Upper lobe of left lung (tissue), 6 donors: ENCODE data around the gene MOB3B. TPM values are rescaled to one million over a fixed set of nuclear protein-coding genes. Genes with fewer than 3 reads are reported as not detected.

Experiments
- ATAC-seq, 2 donors: fragments of 200-7000 bp; cut with Tn5 transposase; one replicate each; pipeline ENCODE4 v1.9.1; 2022; ENCODE audit warnings: mild to moderate bottlenecking in 2 of 2, moderate library complexity in 2 of 2; ENCODE audit not compliant: low FRiP score in 2 of 2
- DNase-seq, 2 donors: peaks; one replicate each; pipeline ENCODE4 v3.0.0-alpha.2; 2019 to 2020
- H3K27ac ChIP-seq, 4 donors: fragments of 200-600 bp; sonication (generic); one replicate each; pipeline ENCODE4 v1.5.1; 2016 to 2019
- H3K27me3 ChIP-seq, 4 donors: fragments of 200-600 bp; sonication (generic); one replicate each; pipeline ENCODE4 v1.5.1; 2017 to 2019
- H3K36me3 ChIP-seq, 4 donors: fragments of 200-600 bp; sonication (generic); one replicate each; pipeline ENCODE4 v1.5.1; 2016 to 2019
- H3K4me1 ChIP-seq, 4 donors: fragments of 200-600 bp; sonication (generic); one replicate each; pipeline ENCODE4 v1.5.1; 2018 to 2019
- H3K4me3 ChIP-seq, 4 donors: fragments of 200-600 bp; sonication (generic); one replicate each; pipeline ENCODE4 v1.5.1; 2017 to 2019; ENCODE audit warnings: mild to moderate bottlenecking in 2 of 4, moderate library complexity in 1 of 4
- H3K9me3 ChIP-seq, 4 donors: fragments of 200-600 bp; sonication (generic); one replicate each; pipeline ENCODE4 v1.5.1; 2018 to 2019
- EP300 ChIP-seq, 4 donors: sonication (generic); formaldehyde crosslinking; IDR thresholded peaks; one replicate each; pipeline ENCODE4 v1.5.1; 2017; ENCODE audit warnings: antibody characterized with exemption in 4 of 4, control low read depth in 2 of 4
- POLR2A ChIP-seq, 4 donors: fragments of 450-650 bp; IDR thresholded peaks; one replicate each; pipeline ENCODE4 v1.5.1; 2016 to 2017; ENCODE audit warnings: antibody characterized with exemption in 4 of 4, mild to moderate bottlenecking in 2 of 4
- POLR2AphosphoS5 ChIP-seq, 2 donors: sonication (generic); formaldehyde crosslinking; IDR thresholded peaks; one replicate each; pipeline ENCODE4 v1.5.1; 2017; ENCODE audit warnings: antibody characterized with exemption in 2 of 2
- WGBS, 2 donors: methylation state at CpG; one replicate each; pipeline ENCODE4 v1.1.5; 2017 to 2018; 5-methylcytosine and 5-hydroxymethylcytosine counted together
- total RNA-seq, 6 donors: library from RNA; depleted of rRNA in 4 of 6; stranded (reverse); fragments of >200 nt in 4 of 6; gene quantifications; one replicate each; pipeline versions ENCODE4 v1.1.0 to v1.2.1, GENCODE V29; 2016 to 2021
- TF ChIP-seq, protein P1 (sequence below), 6 experiments: fragments of 450-650 bp in 4 of 6; fragments of 200-600 bp in 2 of 6; sonication (generic) in 2 of 6; IDR thresholded peaks; one replicate each; pipeline ENCODE4 v1.5.1; 2016 to 2019; ENCODE audit warnings: antibody characterized with exemption in 6 of 6
- donor health status: DM: no; HTN: no; CAD: no; lungs with moderate emphysema.
- donor health status: DM: no; HTN: yes; CAD: no; lungs with severe emphysema.

The MOB3B gene
- total RNA-seq, 6 donors from 2014 or later: 4.2 to 20.7 (median 8.3) TPM

DNA sequence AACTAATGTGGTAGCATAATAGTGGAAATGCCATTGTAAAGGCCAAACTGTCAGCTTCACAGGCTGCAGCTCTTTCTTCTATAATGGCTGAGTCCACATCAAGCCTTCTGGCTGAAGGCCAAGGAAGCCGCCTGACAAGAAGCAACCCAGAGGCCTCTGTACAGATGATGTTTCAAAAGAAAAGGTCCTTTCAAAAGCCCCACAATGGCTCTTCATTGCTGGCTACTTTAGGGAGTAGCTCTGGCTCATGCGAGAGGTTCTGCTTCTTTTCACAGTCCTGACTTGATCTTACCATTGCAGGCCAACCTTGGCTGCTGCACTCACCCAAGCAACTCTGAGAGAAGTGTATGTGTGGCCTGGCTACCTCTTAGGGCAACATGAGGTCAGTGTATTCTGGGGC lies 178.2 kb downstream of the MOB3B start:
- WGBS, 2 donors: 75 to 79% methylated on average over 2 of the region's 2 CpGs

DNA sequence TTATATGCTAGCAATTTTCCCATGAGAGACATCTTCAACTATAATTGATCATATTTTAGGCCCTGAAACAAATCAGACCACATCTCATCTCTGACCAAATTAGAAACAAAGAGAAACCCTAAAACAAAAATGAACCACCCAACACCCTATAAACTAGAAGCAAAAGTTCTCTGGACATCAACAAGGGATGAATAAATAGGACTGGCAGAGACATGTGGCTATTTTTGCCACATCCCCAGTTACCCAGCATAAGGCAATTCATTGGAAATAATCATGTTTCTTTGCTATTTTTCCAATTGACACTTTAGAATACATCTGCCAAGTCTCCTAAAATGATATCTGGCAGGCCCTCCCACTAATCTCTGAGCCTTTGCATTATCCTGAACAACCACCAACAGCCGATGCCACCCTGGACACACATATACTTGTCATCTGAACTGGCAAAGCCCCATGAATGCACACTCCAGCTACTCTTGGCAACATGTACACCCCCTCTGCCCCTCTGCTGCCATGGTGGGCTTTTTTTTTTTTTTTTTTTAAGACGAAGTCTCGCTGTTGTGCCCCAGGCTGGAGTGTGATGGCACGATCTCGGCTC lies 179.1 kb downstream of the MOB3B start:
- Histone ChIP-seq H3K4me3 (no peak overlapping the region), H3K27ac (no peak overlapping the region), H3K36me3 (no peaks in the 10 kb centered on the region), H3K4me1 (peaks cover 4 to 13% (median 9%) of the 10 kb centered on the region in 4 donors), H3K9me3 (no peaks in the 10 kb centered on the region), H3K27me3 (no peaks in the 10 kb centered on the region)
- WGBS, 2 donors: 87 to 95% methylated on average over 5 of the region's 5 CpGs
- ATAC-seq (no peak), DNase-seq (no peak)
- no peak for TF ChIP-seq POLR2AphosphoS5 (IDR thresholded peaks at IDR 0.05)
- TF ChIP-seq POLR2A (IDR thresholded peaks at IDR 0.05): no peak
- TF ChIP-seq, protein P1, sequence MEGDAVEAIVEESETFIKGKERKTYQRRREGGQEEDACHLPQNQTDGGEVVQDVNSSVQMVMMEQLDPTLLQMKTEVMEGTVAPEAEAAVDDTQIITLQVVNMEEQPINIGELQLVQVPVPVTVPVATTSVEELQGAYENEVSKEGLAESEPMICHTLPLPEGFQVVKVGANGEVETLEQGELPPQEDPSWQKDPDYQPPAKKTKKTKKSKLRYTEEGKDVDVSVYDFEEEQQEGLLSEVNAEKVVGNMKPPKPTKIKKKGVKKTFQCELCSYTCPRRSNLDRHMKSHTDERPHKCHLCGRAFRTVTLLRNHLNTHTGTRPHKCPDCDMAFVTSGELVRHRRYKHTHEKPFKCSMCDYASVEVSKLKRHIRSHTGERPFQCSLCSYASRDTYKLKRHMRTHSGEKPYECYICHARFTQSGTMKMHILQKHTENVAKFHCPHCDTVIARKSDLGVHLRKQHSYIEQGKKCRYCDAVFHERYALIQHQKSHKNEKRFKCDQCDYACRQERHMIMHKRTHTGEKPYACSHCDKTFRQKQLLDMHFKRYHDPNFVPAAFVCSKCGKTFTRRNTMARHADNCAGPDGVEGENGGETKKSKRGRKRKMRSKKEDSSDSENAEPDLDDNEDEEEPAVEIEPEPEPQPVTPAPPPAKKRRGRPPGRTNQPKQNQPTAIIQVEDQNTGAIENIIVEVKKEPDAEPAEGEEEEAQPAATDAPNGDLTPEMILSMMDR (IDR thresholded peaks at IDR 0.05): no peak
- no peak for TF ChIP-seq EP300 (IDR thresholded peaks at IDR 0.05)

More for the DNA sequence above, 178.2 kb downstream of the MOB3B start:
- Histone ChIP-seq H3K4me3 (no peak overlapping the region), H3K36me3 (no peaks in the 10 kb centered on the region), H3K27me3 (no peaks in the 10 kb centered on the region), H3K4me1 (peaks cover 4 to 13% (median 9%) of the 10 kb centered on the region in 4 donors), H3K27ac (peak overlapping the region in 3 of 4 donors; percentile 15 to 48 (median 30)), H3K9me3 (no peaks in the 10 kb centered on the region)
- TF ChIP-seq EP300 (IDR thresholded peaks at IDR 0.05): no peak
- no peak for TF ChIP-seq POLR2AphosphoS5 (IDR thresholded peaks at IDR 0.05)
- peak in 1 of 2 donors; percentile 18 for ATAC-seq
- DNase-seq: no peak

DNA sequence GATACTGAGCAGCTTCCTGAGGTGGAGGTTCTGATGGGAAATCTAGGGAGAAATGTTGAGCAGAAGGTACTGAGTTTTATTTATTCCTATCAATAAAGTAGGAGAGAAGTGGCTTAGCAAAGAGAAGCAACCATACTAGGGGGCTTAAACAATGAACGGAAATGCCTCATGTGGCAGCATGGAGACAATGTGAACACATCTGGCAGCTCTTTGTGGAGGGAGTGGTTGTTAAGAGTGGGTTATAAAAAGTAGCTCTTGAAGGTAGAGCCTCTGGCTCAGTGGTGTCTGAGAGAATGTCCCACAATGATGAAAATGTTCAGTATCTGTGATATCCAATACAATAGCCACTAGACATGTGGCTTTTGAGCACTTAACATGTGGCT lies 179.9 kb downstream of the MOB3B start:
- Histone ChIP-seq H3K4me1 (peaks cover 4 to 13% (median 9%) of the 10 kb centered on the region in 4 donors), H3K36me3 (no peaks in the 10 kb centered on the region), H3K9me3 (no peaks in the 10 kb centered on the region), H3K27me3 (no peaks in the 10 kb centered on the region), H3K4me3 (no peak overlapping the region), H3K27ac (no peak overlapping the region)
- WGBS, 2 donors: 57 to 69% methylated on average over 1 of the region's 1 CpG
- no peak for DNase-seq
- no peak for TF ChIP-seq POLR2A (IDR thresholded peaks at IDR 0.05)
- TF ChIP-seq, protein P1 (IDR thresholded peaks at IDR 0.05): no peak
- TF ChIP-seq POLR2AphosphoS5 (IDR thresholded peaks at IDR 0.05): no peak
- ATAC-seq: no peak

DNA sequence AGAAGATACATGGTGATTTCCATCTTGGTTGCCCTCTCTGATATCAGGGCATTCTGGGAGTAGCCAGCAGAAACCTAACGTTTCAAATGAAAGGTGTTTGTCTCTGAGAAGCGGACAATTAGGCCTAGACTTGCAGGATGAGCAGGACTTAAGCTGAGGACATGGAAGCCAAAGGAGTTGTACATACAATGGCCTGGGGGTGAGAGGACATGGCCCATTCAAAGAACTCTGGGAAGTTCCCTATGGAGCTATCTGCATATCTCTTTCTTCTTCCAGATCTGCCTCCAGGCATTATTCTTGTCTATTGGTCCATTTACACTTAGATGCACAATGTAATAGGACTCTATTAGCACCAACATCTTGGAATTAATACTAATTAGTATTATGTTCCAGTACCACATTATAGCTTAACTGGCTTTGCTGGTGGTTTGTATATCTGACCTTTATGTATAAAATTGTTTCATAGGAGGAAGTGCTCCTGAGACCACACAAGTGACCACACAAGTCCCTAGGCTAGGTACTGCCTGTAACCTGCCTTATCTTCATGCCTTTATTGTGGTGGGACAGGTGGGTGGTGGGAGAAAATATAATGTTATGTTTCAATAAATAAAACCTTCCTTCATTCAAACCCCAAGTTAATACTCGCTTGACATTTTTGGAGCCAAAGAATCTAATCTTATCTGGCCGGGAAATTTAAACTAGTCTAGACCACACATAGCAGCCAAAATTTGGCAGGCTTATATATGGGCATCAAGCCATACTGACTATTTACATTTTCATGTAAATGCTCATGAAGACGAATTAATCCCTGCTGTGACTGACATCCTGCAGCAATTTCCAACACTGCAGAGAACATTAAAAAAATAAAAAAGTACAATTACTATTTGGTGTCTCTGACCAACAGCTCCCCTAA lies 180.6 kb downstream of the MOB3B start:
- Histone ChIP-seq H3K4me3 (no peak overlapping the region), H3K4me1 (peaks cover 4 to 13% (median 9%) of the 10 kb centered on the region in 4 donors), H3K9me3 (no peaks in the 10 kb centered on the region), H3K36me3 (no peaks in the 10 kb centered on the region), H3K27ac (no peak overlapping the region), H3K27me3 (no peaks in the 10 kb centered on the region)
- ATAC-seq (no peak), DNase-seq (no peak)
- TF ChIP-seq, protein P1 (IDR thresholded peaks at IDR 0.05): no peak
- TF ChIP-seq EP300 (IDR thresholded peaks at IDR 0.05) (no peak), POLR2AphosphoS5 (IDR thresholded peaks at IDR 0.05) (no peak), POLR2A (IDR thresholded peaks at IDR 0.05) (no peak)
- WGBS, 2 donors: 52 to 64% methylated on average over 5 of the region's 5 CpGs

DNA sequence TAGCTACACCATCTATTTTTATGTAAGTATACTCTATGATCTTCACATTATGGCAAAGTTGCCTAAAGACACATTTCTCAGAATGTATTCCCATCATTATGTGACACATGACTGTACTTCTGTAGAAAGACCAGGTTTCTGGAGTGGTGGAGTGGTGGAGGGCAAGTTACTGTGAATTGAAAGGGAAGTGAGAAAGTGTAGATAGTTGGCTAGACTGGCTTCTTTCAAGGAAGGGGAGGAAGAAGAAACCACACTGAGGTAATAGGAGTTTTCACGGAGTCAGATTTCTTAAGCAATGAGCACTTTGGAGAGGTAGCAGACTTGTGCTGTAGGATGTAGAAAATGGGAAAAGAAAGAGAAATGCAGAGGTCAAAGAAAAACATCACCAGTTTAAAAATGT lies 181.7 kb downstream of the MOB3B start:
- peak in 1 of 2 donors; percentile 49 for ATAC-seq
- Histone ChIP-seq H3K27ac (no peak overlapping the region), H3K9me3 (no peaks in the 10 kb centered on the region), H3K4me1 (peaks cover 1 to 4% (median 3%) of the 10 kb centered on the region in 4 donors), H3K36me3 (no peaks in the 10 kb centered on the region), H3K27me3 (no peaks in the 10 kb centered on the region), H3K4me3 (no peak overlapping the region)
- TF ChIP-seq POLR2AphosphoS5 (IDR thresholded peaks at IDR 0.05) (no peak), EP300 (IDR thresholded peaks at IDR 0.05) (no peak), POLR2A (IDR thresholded peaks at IDR 0.05) (no peak)
- TF ChIP-seq, protein P1 (IDR thresholded peaks at IDR 0.05): no peak
- WGBS, 2 donors: 81 to 85% methylated on average over 1 of the region's 1 CpG
- no peak for DNase-seq
